K562 (cell line): Measurements from ENCODE around the gene ATOSA. TPM values are rescaled to one million over a fixed set of nuclear protein-coding genes. Genes with fewer than 3 reads are reported as not detected.
A peak's percentile ranks its signal among the peaks of the same experiment; 100 is the strongest.

Source experiments
- ATAC-seq: fragments of 200-7000 bp; cut with Tn5 transposase; 3 replicates; pipeline ENCODE4 v1.9.1; 2020; ENCODE audit warnings: moderate library complexity
- BruUV-seq: library from RNA; stranded (reverse); fragments of 400-500 nt; replicated peaks from 2 replicates; lab custom pipeline; 2021; lab: Mats Ljungman, UMichigan
- CTCF ChIA-PET: fragments of 300-600 bp; formaldehyde crosslinking; extraction: SDS; loops from one replicate; lab custom pipeline; 2021; ENCODE audit warnings: low intra/inter-chr PET ratio; lab: Yijun Ruan, JAX
- POLR2A ChIA-PET: fragments of 300-600, 350-650 bp; sonication (Branson Sonifier 250); formaldehyde crosslinking; extraction: SDS; loops from one replicate; lab custom pipeline; 2021; ENCODE audit warnings: antibody characterized with exemption, inconsistent platforms; lab: Yijun Ruan, JAX
- DNase-seq, 4 experiments: peaks; one replicate each; pipeline versions ENCODE4 v3.0.0 to v3.0.0-alpha.2; 2011 to 2018; ENCODE audit warnings: low spot score in 3 of 4, mixed read lengths in 3 of 4; ENCODE audit errors: extremely low read depth in 1 of 4
- FAIRE-seq: peaks from 2 replicates; lab custom pipeline; 2011; peaks lifted over from hg19 to GRCh38; lab: Jason Lieb, UNC
- H2AFZ ChIP-seq: 2 replicates; pipeline ENCODE4 v1.6.0; 2011; ENCODE audit warnings: low read depth, low read length, control low read depth, inconsistent platforms
- H3K27ac ChIP-seq: fragments of 200-600 bp; 3 replicates; pipeline ENCODE4 v1.8.0; 2011; ENCODE audit warnings: low read depth, mild to moderate bottlenecking, control low read depth, inconsistent platforms, low read length, moderate library complexity, mixed read lengths; ENCODE audit errors: extremely low read depth
- H3K27me3 ChIP-seq, 2 experiments: fragments of 300-600 bp in 1 of 2; 2 replicates in 1 of 2; 3 replicates in 1 of 2; pipeline versions ENCODE4 v1.6.0 to v1.8.0; 2011; ENCODE audit warnings: inconsistent platforms in 2 of 2, low read length in 2 of 2, mild to moderate bottlenecking in 1 of 2, mixed read lengths in 1 of 2, moderate library complexity in 1 of 2; ENCODE audit not compliant: control insufficient read depth in 2 of 2, insufficient read depth in 2 of 2
- H3K36me3 ChIP-seq: fragments of 300-600 bp; 3 replicates; pipeline ENCODE4 v1.8.0; 2011; ENCODE audit warnings: mild to moderate bottlenecking, low read length, inconsistent platforms; ENCODE audit not compliant: control insufficient read depth, insufficient read depth
- H3K4me1 ChIP-seq, 2 experiments: fragments of 200-600 bp in 1 of 2; replicated peaks in 1 of 2; 2 replicates in 1 of 2; 3 replicates in 1 of 2; pipeline versions ENCODE4 v1.5.1 to v1.8.0; 2011; ENCODE audit warnings: inconsistent platforms in 2 of 2, low read length in 2 of 2, mild to moderate bottlenecking in 1 of 2, mixed read lengths in 1 of 2, moderate library complexity in 1 of 2; ENCODE audit not compliant: control insufficient read depth in 2 of 2, insufficient read depth in 2 of 2
- H3K4me2 ChIP-seq: 2 replicates; pipeline ENCODE4 v1.6.1; 2011; ENCODE audit warnings: low read length, control low read depth, inconsistent platforms, mixed read lengths; ENCODE audit not compliant: insufficient read depth
- H3K4me3 ChIP-seq: fragments of 200-600 bp; sonication (generic), shearing (Covaris generic); 2 replicates; pipeline ENCODE4 v1.5.1; 2016; ENCODE audit warnings: control low read depth, inconsistent platforms
- H3K79me2 ChIP-seq: fragments of 200-600 bp; 3 replicates; pipeline ENCODE4 v1.8.0; 2011; ENCODE audit warnings: low read length, inconsistent platforms; ENCODE audit not compliant: control insufficient read depth, insufficient read depth
- H3K9ac ChIP-seq, 2 experiments: 2 replicates each; pipeline versions ENCODE4 v1.6.0 to v1.6.1; 2011; ENCODE audit warnings: low read depth in 2 of 2, low read length in 2 of 2, control low read depth in 1 of 2, inconsistent platforms in 1 of 2, mild to moderate bottlenecking in 1 of 2, mixed read lengths in 1 of 2; ENCODE audit not compliant: insufficient read depth in 1 of 2
- H3K9me1 ChIP-seq: one replicate; pipeline ENCODE4 v1.6.0; 2011; ENCODE audit warnings: inconsistent platforms, mild to moderate bottlenecking, low read length, moderate library complexity; ENCODE audit not compliant: control insufficient read depth, insufficient read depth
- H3K9me3 ChIP-seq: replicated peaks from 2 replicates; pipeline ENCODE4 v1.5.1; 2011; ENCODE audit warnings: low read depth, low read length, inconsistent platforms; ENCODE audit not compliant: control insufficient read depth, insufficient read depth
- H4K20me1 ChIP-seq: replicated peaks from 2 replicates; pipeline ENCODE4 v1.6.1; 2011; ENCODE audit warnings: low read length, inconsistent platforms, mixed read lengths; ENCODE audit not compliant: control insufficient read depth, insufficient read depth
- CTCF ChIP-seq, 3 experiments: IDR thresholded peaks in 2 of 3; conservative IDR thresholded peaks in 1 of 3; 2 replicates each; pipeline ENCODE4 v1.5.1; 2011 to 2012; ENCODE audit warnings: low read length in 3 of 3, mild to moderate bottlenecking in 3 of 3, control low read depth in 2 of 3, improper control_type of control experiment in 1 of 3, inconsistent platforms in 1 of 3, low read depth in 1 of 3, mixed read lengths in 1 of 3, moderate library complexity in 1 of 3; ENCODE audit not compliant: insufficient read depth in 2 of 3
- DDX20 ChIP-seq: fragments of 450-650 bp; IDR thresholded peaks from 2 replicates; pipeline ENCODE4 v1.6.1; 2016; ENCODE audit warnings: missing genetic modification characterization, low read depth, mild to moderate bottlenecking, missing compliant biosample characterization, moderate library complexity
- DEAF1 ChIP-seq: fragments of 450-650 bp; formaldehyde crosslinking; IDR thresholded peaks from 2 replicates; pipeline ENCODE4 v1.4.0; 2020; ENCODE audit warnings: mild to moderate bottlenecking, moderate library complexity
- ELF4 ChIP-seq: fragments of 450-650 bp; formaldehyde crosslinking; IDR thresholded peaks from 2 replicates; pipeline ENCODE4 v1.4.0; 2022; ENCODE audit warnings: missing genetic modification characterization
- GTF2A2 ChIP-seq: IDR thresholded peaks from 2 replicates; pipeline ENCODE4 v1.6.1; 2016; ENCODE audit warnings: mild to moderate bottlenecking, missing genetic modification characterization, missing compliant biosample characterization
- MAFF ChIP-seq: IDR thresholded peaks from 2 replicates; pipeline ENCODE4 v1.6.1; 2012; ENCODE audit warnings: low read length, improper control_type of control experiment
- NFYB ChIP-seq: IDR thresholded peaks from 2 replicates; pipeline ENCODE4 v1.6.1; 2011; ENCODE audit warnings: mild to moderate bottlenecking, moderate library complexity; ENCODE audit not compliant: insufficient read length; ENCODE audit errors: extremely low read depth
- PML ChIP-seq: IDR thresholded peaks from 2 replicates; pipeline ENCODE4 v1.6.1; 2012; ENCODE audit warnings: low read length, inconsistent platforms
- RBM22 ChIP-seq: fragments of 200-400 bp; formaldehyde crosslinking; IDR thresholded peaks from 2 replicates; pipeline ENCODE4 v1.6.1; 2018; ENCODE audit warnings: low read length, low read depth; ENCODE audit not compliant: poor library complexity, severe bottlenecking
- ZBTB49 ChIP-seq: sonication (generic); formaldehyde crosslinking; IDR thresholded peaks from 2 replicates; pipeline ENCODE4 v1.8.0; 2022; ENCODE audit warnings: missing genetic modification reagents, mild to moderate bottlenecking, borderline replicate concordance
- ZNF184 ChIP-seq: sonication (generic); formaldehyde crosslinking; IDR thresholded peaks from 2 replicates; pipeline ENCODE4 v1.5.0; 2020; ENCODE audit warnings: missing genetic modification reagents
- ZNF395 ChIP-seq: fragments of 200-800 bp; sonication (Bioruptor generic); IDR thresholded peaks from 2 replicates; pipeline ENCODE4 v1.6.1; 2017; ENCODE audit warnings: missing genetic modification characterization, missing compliant biosample characterization
- WGBS: fragments of 100-300 bp; shearing (Covaris generic); methylation state at CpG from one replicate; pipeline ENCODE4 v1.1.6; 2016; ENCODE audit warnings: low coverage, mixed read lengths; ENCODE audit not compliant: insufficient coverage; ENCODE audit errors: missing lambda C conversion rate; 5-methylcytosine and 5-hydroxymethylcytosine counted together
- in situ Hi-C: fragments of 300-500 bp; cut with MboI; formaldehyde crosslinking; loops from 4 replicates; pipeline ENCODE4 v1.15.0; 2018; ENCODE audit warnings: inconsistent platforms, mixed read lengths
- intact Hi-C: fragments of 100-400 bp; cut with micrococcal nuclease; formaldehyde crosslinking; loops from 2 replicates; pipeline ENCODE4 v1.14.2; 2022
- polyA plus RNA-seq, 8 experiments: library from polyadenylated mRNA; depleted of rRNA in 4 of 8; stranded (reverse) in 5 of 8; unstranded in 3 of 8; fragments of >200 nt; fragmentation: Nextera tagmentation in 2 of 8; fragmentation: Illumina TruSeq in 1 of 8; extraction: Ambion mirVana in 2 of 8; extraction: Trizol in 1 of 8; gene quantifications; 2 replicates each; pipeline versions ENCODE4 v1.2.1 to v1.2.3, GENCODE V29; 2011 to 2014; ENCODE audit warnings: inconsistent platforms in 1 of 8, missing spikeins in 1 of 8
- total RNA-seq, 7 experiments: library from RNA; depleted of rRNA in 6 of 7; stranded (reverse); fragments of >200 nt in 6 of 7; fragmentation: Illumina TruSeq in 2 of 7; extraction: Trizol in 2 of 7; gene quantifications; 2 replicates each; pipeline versions ENCODE4 v1.2.1 to v1.2.3, GENCODE V29; 2011 to 2021; ENCODE audit warnings: low replicate concordance in 1 of 7

ATOSA gene
- total and polyA plus RNA-seq, 9 of the 15 experiments (the other 6 are each of a cell fraction or from before 2014, with no cell fraction given) = 2.0 to 6.1 (median 3.9) TPM

- no peak for TF ChIP-seq ZNF395 (CRISPR knock-in tag)
- TF ChIP-seq GTF2A2 (tag) = no peak
- no peak for TF ChIP-seq NFYB
- TF ChIP-seq DDX20 (tag) = no peak
- TF ChIP-seq PML = no peak
Measured at GRCh38 chr15:52645916-52646315, 33.3 kb downstream of the ATOSA start (continued).

GRCh38 chr15:52642386-52643361 lies 36.5 kb downstream of the ATOSA start:
- ATAC-seq (no peak), DNase-seq (no peak), FAIRE-seq (peak; percentile 6)
- no peak overlapping the region for H3K9ac ChIP-seq
- H3K79me2 ChIP-seq = no peaks in the 10 kb centered on the region
- no peaks in the 10 kb centered on the region for H3K9me1 ChIP-seq
- no peaks in the 10 kb centered on the region for H4K20me1 ChIP-seq
- ChIA-PET POLR2A (interaction anchor here (1.0 kb wide), 1 partner anchor 14 kb away, joined by 5 read pairs; no protein-coding TSS in a partner anchor), CTCF (no interaction called here)
- WGBS = 46% methylated on average over 5 of the region's 5 CpGs
- intact Hi-C loops = no loop called here
- H3K4me2 ChIP-seq = no peak overlapping the region
- H3K27ac ChIP-seq = no peak overlapping the region
- no peaks in the 10 kb centered on the region for H3K9me3 ChIP-seq
- no peaks in the 10 kb centered on the region; a peak in 1 of 5 replicates for H3K27me3 ChIP-seq
- BruUV-seq = no TSS peak
- no peaks in the 10 kb centered on the region for H3K4me1 ChIP-seq
- H2AFZ ChIP-seq = no peak overlapping the region
- in situ Hi-C loops = no loop called here
- no peaks in the 10 kb centered on the region for H3K36me3 ChIP-seq
- H3K4me3 ChIP-seq = no peak overlapping the region
- TF ChIP-seq DEAF1 (CRISPR knock-in tag) (no peak), ZBTB49 (no peak), ZNF184 (CRISPR knock-in tag) (no peak), MAFF (no peak), CTCF (IDR thresholded peaks at IDR 0.05 in 2 of 3, conservative IDR thresholded peaks at IDR 0.05 in 1 of 3; ENCODE audit: insufficient read depth in 2 of 3, low read depth in 1 of 3, low read length in 3 of 3) (no peak), RBM22 (no peak), ELF4 (CRISPR knock-in tag) (no peak)
